Natural killer cell (primary cell): ENCODE data around the gene PCDH20. TPM values are rescaled to one million over a fixed set of nuclear protein-coding genes. Genes with fewer than 3 reads are reported as not detected.

Experiments used
- ATAC-seq, 3 donors: fragments of 150-1000 bp in 2 of 3; fragments of 200-7000 bp in 1 of 3; cut with Tn5 transposase; 1 replicate in 1 of 3; 2 replicates in 2 of 3; pipeline ENCODE4 v1.10.0; 2021; ENCODE audit warnings: mild to moderate bottlenecking in 2 of 3, moderate library complexity in 2 of 3
- DNase-seq, 2 donors: peaks; one replicate each; pipeline versions ENCODE4 v3.0.0 to v3.0.0-alpha.2; 2013 to 2021; ENCODE audit warnings: mixed read lengths in 1 of 2
- H3K27ac ChIP-seq: one replicate; pipeline ENCODE4 v1.5.1; 2013; ENCODE audit warnings: mild to moderate bottlenecking, low read length
- H3K27me3 ChIP-seq: one replicate; pipeline ENCODE4 v1.6.1; 2013; ENCODE audit warnings: low read length; ENCODE audit not compliant: control insufficient read depth, insufficient read depth
- H3K36me3 ChIP-seq: one replicate; pipeline ENCODE4 v1.6.1; 2013; ENCODE audit warnings: low read length; ENCODE audit not compliant: control insufficient read depth, insufficient read depth
- H3K4me1 ChIP-seq: one replicate; pipeline ENCODE4 v1.6.1; 2013; ENCODE audit warnings: low read length; ENCODE audit not compliant: control insufficient read depth, insufficient read depth
- H3K4me3 ChIP-seq: one replicate; pipeline ENCODE4 v1.5.1; 2013; ENCODE audit warnings: low read length
- H3K9me3 ChIP-seq: one replicate; pipeline ENCODE4 v1.6.1; 2013; ENCODE audit warnings: low read length; ENCODE audit not compliant: control insufficient read depth, insufficient read depth
- H3K27ac Mint-ChIP-seq, 2 donors: one replicate each; pipeline ENCODE4 v1.8.0; 2022; ENCODE audit warnings: mild to moderate bottlenecking in 2 of 2, mixed read lengths in 2 of 2, moderate library complexity in 1 of 2
- H3K27me3 Mint-ChIP-seq, 2 donors: one replicate each; pipeline ENCODE4 v1.8.0; 2022; ENCODE audit warnings: low read depth in 2 of 2, mixed read lengths in 2 of 2
- H3K36me3 Mint-ChIP-seq: one replicate; pipeline ENCODE4 v1.8.0; 2022; ENCODE audit warnings: mixed read lengths
- H3K4me1 Mint-ChIP-seq, 2 donors: one replicate each; pipeline ENCODE4 v1.8.0; 2022; ENCODE audit warnings: mixed read lengths in 2 of 2
- H3K4me3 Mint-ChIP-seq: one replicate; pipeline ENCODE4 v1.8.0; 2022; ENCODE audit warnings: mild to moderate bottlenecking, moderate library complexity, mixed read lengths
- H3K9me3 Mint-ChIP-seq, 2 donors: one replicate each; pipeline ENCODE4 v1.8.0; 2022; ENCODE audit warnings: mixed read lengths in 2 of 2
- CTCF ChIP-seq: fragments of 200-600 bp; IDR thresholded peaks from one replicate; pipeline ENCODE4 v1.8.0; 2022; ENCODE audit warnings: antibody characterized with exemption
- WGBS: methylation state at CpG from one replicate; pipeline ENCODE4 v1.1.7; 2013; ENCODE audit warnings: missing lambda C conversion rate; ENCODE audit not compliant: insufficient coverage; 5-methylcytosine and 5-hydroxymethylcytosine counted together
- intact Hi-C: fragments of 100-400 bp; cut with micrococcal nuclease; formaldehyde crosslinking; loops from one replicate; pipeline ENCODE4 v1.14.2; 2022
- total RNA-seq, 4 donors: library from RNA; stranded (reverse); fragments of 120-200 nt in 1 of 4; gene quantifications; one replicate each; pipeline versions ENCODE4 v1.2.3 to v1.2.4, GENCODE V29; 2013 to 2022

Gene PCDH20
- total RNA-seq, 3 donors from 2014 or later (not counting 1 experiment from before 2014, with no cell fraction given), result not detected

- Histone ChIP-seq H3K9me3 (no peaks in the 10 kb centered on the region), H3K4me1 (no peaks in the 10 kb centered on the region), H3K4me3 (no peak overlapping the region), H3K36me3 (no peaks in the 10 kb centered on the region), H3K27ac (no peak overlapping the region), H3K27me3 (no peaks in the 10 kb centered on the region)
- Mint-ChIP-seq H3K36me3 (no peaks in the 10 kb centered on the region), H3K4me3 (no peak overlapping the region), H3K27me3 (no peaks in the 10 kb centered on the region), H3K27ac (no peak overlapping the region), H3K4me1 (no peaks in the 10 kb centered on the region), H3K9me3 (peaks cover 5 to 14% of the 10 kb centered on the region in 2 donors)
- intact Hi-C loops, result no loop called here
- DNase-seq, result no peak
- no peak for ATAC-seq
- WGBS, result no CpG with 5 or more reads among the region's 1 CpG
- TF ChIP-seq CTCF, result no peak
Measured at GRCh38 chr13:61423915-61424314, 8.3 kb upstream of the PCDH20 start.

GRCh38 chr13:61417086-61417570, 1.5 kb upstream of the PCDH20 start:
- H3K27me3 ChIP-seq, result no peaks in the 10 kb centered on the region
- Mint-ChIP-seq H3K36me3 (no peaks in the 10 kb centered on the region), H3K9me3 (peaks cover 4 to 8% of the 10 kb centered on the region in 2 donors), H3K27me3 (peaks cover 14 to 20% of the 10 kb centered on the region in 2 donors), H3K4me3 (no peak overlapping the region), H3K27ac (no peak overlapping the region), H3K4me1 (no peaks in the 10 kb centered on the region)
- no peak overlapping the region for H3K4me3 ChIP-seq
- H3K9me3 ChIP-seq, result peaks cover 8% of the 10 kb centered on the region
- no peak for ATAC-seq
- no peak for DNase-seq
- H3K36me3 ChIP-seq, result no peaks in the 10 kb centered on the region
- no peaks in the 10 kb centered on the region for H3K4me1 ChIP-seq
- no peak for TF ChIP-seq CTCF
- H3K27ac ChIP-seq, result no peak overlapping the region
- 75% methylated on average over 5 of the region's 5 CpGs for WGBS
- intact Hi-C loops, result no loop called here

GRCh38 chr13:61415058-61415721, 459 bp downstream of the PCDH20 start:
- H3K36me3 ChIP-seq, result no peaks in the 10 kb centered on the region
- DNase-seq, result no peak
- Mint-ChIP-seq H3K4me1 (no peaks in the 10 kb centered on the region), H3K36me3 (no peaks in the 10 kb centered on the region), H3K27me3 (peaks cover 14 to 20% of the 10 kb centered on the region in 2 donors), H3K27ac (no peak overlapping the region), H3K4me3 (no peak overlapping the region), H3K9me3 (peaks cover 4 to 8% of the 10 kb centered on the region in 2 donors)
- no peaks in the 10 kb centered on the region for H3K27me3 ChIP-seq
- ATAC-seq, result no peak
- H3K27ac ChIP-seq, result no peak overlapping the region
- TF ChIP-seq CTCF, result no peak
- no peak overlapping the region for H3K4me3 ChIP-seq
- peaks cover 8% of the 10 kb centered on the region for H3K9me3 ChIP-seq
- 3% methylated on average over 29 of the region's 30 CpGs for WGBS
- intact Hi-C loops, result no loop called here
- no peaks in the 10 kb centered on the region for H3K4me1 ChIP-seq

- H3K27ac ChIP-seq, result no peak overlapping the region
- H3K36me3 Mint-ChIP-seq, result no peaks in the 10 kb centered on the region
- no peaks in the 10 kb centered on the region for H3K27me3 ChIP-seq
- H3K27ac Mint-ChIP-seq, result no peak overlapping the region
- H3K4me1 ChIP-seq, result no peaks in the 10 kb centered on the region
- no peak for TF ChIP-seq CTCF
- H3K4me3 Mint-ChIP-seq, result no peak overlapping the region
- peaks cover 8% of the 10 kb centered on the region for H3K9me3 ChIP-seq
- 2% methylated on average over 13 of the region's 16 CpGs for WGBS
- intact Hi-C loops, result no loop called here
- H3K9me3 Mint-ChIP-seq, result peaks cover 4 to 8% of the 10 kb centered on the region in 2 donors
- DNase-seq, result no peak
- ATAC-seq, result no peak
- peaks cover 14 to 20% of the 10 kb centered on the region in 2 donors for H3K27me3 Mint-ChIP-seq
- no peak overlapping the region for H3K4me3 ChIP-seq
- no peaks in the 10 kb centered on the region for H3K36me3 ChIP-seq
- H3K4me1 Mint-ChIP-seq, result no peaks in the 10 kb centered on the region
Measured at GRCh38 chr13:61414686-61415057, 977 bp downstream of the PCDH20 start.
